Measurements from ENCODE around the gene TMCC2.

The TMCC2 gene

GRCh38 chr1:205303247-205303888, 75.6 kb downstream of the TMCC2 start:
- DNase-seq (ENCODE audit: low read depth in 2 of 2): no peak

GRCh38 chr1:205304046-205304694, 76.4 kb downstream of the TMCC2 start:
- DNase-seq (ENCODE audit: low read depth in 2 of 2): no peak

GRCh38 chr1:205304695-205305070, 76.9 kb downstream of the TMCC2 start:
- no peak for DNase-seq (ENCODE audit: low read depth in 2 of 2)

GRCh38 chr1:205306929-205307566, 79.3 kb downstream of the TMCC2 start:
- DNase-seq (ENCODE audit: low read depth in 2 of 2): no peak

- no peak for DNase-seq (ENCODE audit: low read depth in 2 of 2)
Observed at GRCh38 chr1:205309741-205310140, 82.0 kb downstream of the TMCC2 start.

GRCh38 chr1:205310976-205311704, 83.4 kb downstream of the TMCC2 start:
- DNase-seq (ENCODE audit: low read depth in 2 of 2): no peak

- no peak for DNase-seq (ENCODE audit: low read depth in 2 of 2)
Observed at GRCh38 chr1:205312866-205313562, 85.3 kb downstream of the TMCC2 start.

- DNase-seq (ENCODE audit: low read depth in 2 of 2): peak in 1 of 2 donors; percentile 20
Observed at GRCh38 chr1:205313563-205314308, 86.0 kb downstream of the TMCC2 start.

- DNase-seq (ENCODE audit: low read depth in 2 of 2): no peak
Observed at GRCh38 chr1:205315008-205315618, 87.4 kb downstream of the TMCC2 start.

- DNase-seq (ENCODE audit: low read depth in 2 of 2): no peak
Observed at GRCh38 chr1:205316161-205316566, 88.4 kb downstream of the TMCC2 start.

GRCh38 chr1:205317311-205317917, 89.7 kb downstream of the TMCC2 start:
- no peak for DNase-seq (ENCODE audit: low read depth in 2 of 2)

- DNase-seq (ENCODE audit: low read depth in 2 of 2): no peak
Observed at GRCh38 chr1:205318231-205318991, 90.7 kb downstream of the TMCC2 start.

- DNase-seq (ENCODE audit: low read depth in 2 of 2): no peak
Observed at GRCh38 chr1:205319081-205320018, 91.6 kb downstream of the TMCC2 start.

GRCh38 chr1:205321162-205321958, 93.6 kb downstream of the TMCC2 start, which contains the start of gene NUAK2:
Gene NUAK2 (minus strand): TSS chr1:205321745. CDS start chr1:205321628, 117 bp downstream.
- peak; percentile 71 to 76 for DNase-seq (ENCODE audit: low read depth in 2 of 2)

- DNase-seq (ENCODE audit: low read depth in 2 of 2): no peak
Observed at GRCh38 chr1:205321959-205322283, 94.2 kb downstream of the TMCC2 start.

All from stimulated activated CD8-positive, alpha-beta memory T cell treated with anti-CD3 and anti-CD28 coated beads, Interleukin-2, amount 100 ng/mL, for 48 hours (primary cell).